Stromal cell of bone marrow (primary cell): ENCODE data around the gene SLC36A1.

ENCODE experiments used
- DNase-seq: peaks from one replicate; pipeline ENCODE4 v3.0.0-alpha.2; 2012; ENCODE audit warnings: low read depth

The SLC36A1 gene

GRCh38 chr5:151534350-151534749 is 86.9 kb downstream of the SLC36A1 start:
- DNase-seq = no peak

DNA sequence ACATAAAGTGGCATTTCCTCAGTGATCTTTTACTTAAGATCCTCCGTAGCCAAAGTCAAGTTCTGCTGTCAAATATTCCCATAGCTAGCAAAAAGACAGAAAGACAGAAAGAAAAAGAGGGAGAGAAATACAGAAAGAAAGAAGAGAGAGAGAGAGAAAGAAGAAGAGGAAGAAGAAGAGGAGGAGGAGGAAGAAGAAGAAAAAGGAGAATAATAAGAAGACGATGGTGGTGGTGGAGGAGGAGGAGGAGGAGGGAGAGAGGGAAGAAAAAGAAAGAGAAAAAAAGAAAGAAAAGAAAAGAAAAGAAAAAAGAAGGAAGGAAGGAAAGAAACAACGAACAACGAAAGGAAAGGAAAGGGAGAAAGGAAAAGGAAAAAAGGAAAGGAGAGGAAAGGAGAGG is 89.6 kb downstream of the SLC36A1 start:
- no peak for DNase-seq

- DNase-seq = no peak
Measured at GRCh38 chr5:151541571-151541970, 94.2 kb downstream of the SLC36A1 start.
